Pancreas (tissue), 10 donors: ENCODE measurements around the gene GOLGA6L2. TPM values are rescaled to one million over a fixed set of nuclear protein-coding genes. Genes with fewer than 3 reads are reported as not detected.
"Not testable (repeated sequence)": the region's sequence is repeated elsewhere in the genome, so short reads cannot be mapped to it uniquely, and the experiment has no call there.

Experiments
- ATAC-seq, 4 donors: fragments of 200-7000 bp; cut with Tn5 transposase; one replicate each; pipeline versions ENCODE4 v1.8.0 to v1.9.1; 2020; ENCODE audit warnings: mild to moderate bottlenecking in 4 of 4, moderate library complexity in 4 of 4
- DNase-seq, 6 donors: peaks; one replicate each; pipeline ENCODE4 v3.0.0-alpha.2; 2020
- FAIRE-seq: peaks from 2 replicates; lab custom pipeline; 2012; peaks lifted over from hg19 to GRCh38; lab: Jason Lieb, UNC
- H3K27ac ChIP-seq, 4 donors: fragments of 200-600 bp; sonication (generic); 1 replicate in 3 of 4; 2 replicates in 1 of 4; pipeline versions ENCODE4 v1.5.0 to v1.8.0; 2020
- H3K27me3 ChIP-seq, 4 donors: fragments of 200-600 bp; one replicate each; pipeline ENCODE4 v1.8.0; 2021
- H3K36me3 ChIP-seq, 3 donors: fragments of 200-600 bp; sonication (generic) in 1 of 3; one replicate each; pipeline versions ENCODE4 v1.5.0 to v1.8.0; 2020 to 2021
- H3K4me1 ChIP-seq, 3 donors: fragments of 200-600 bp; one replicate each; pipeline ENCODE4 v1.8.0; 2021
- H3K4me3 ChIP-seq, 4 donors: fragments of 200-600 bp; sonication (generic) in 2 of 4; one replicate each; pipeline versions ENCODE4 v1.5.0 to v1.8.0; 2020 to 2021
- H3K9me3 ChIP-seq, 4 donors: fragments of 200-600 bp; one replicate each; pipeline ENCODE4 v1.8.0; 2021
- whole genome bisulfite sequencing, 2 donors: extraction: QIAGEN DNeasy Blood & Tissue Kit; methylation state at CpG; one replicate each; pipeline ENCODE4 v1.1.7; 2013; 5-methylcytosine and 5-hydroxymethylcytosine counted together
- intact Hi-C, 3 donors: fragments of 100-400 bp; cut with DNase I; formaldehyde crosslinking; loops; one replicate each; pipeline versions ENCODE4 v1.11.1 to v1.14.2; 2022
- polyA plus RNA-seq, 2 donors: library from polyadenylated mRNA; stranded (reverse); fragments of 200-250 nt; gene quantifications; one replicate each; pipeline ENCODE4 v1.2.3, GENCODE V29; 2013
- total RNA-seq, 6 donors: library from RNA; stranded (reverse); fragmentation: NEBNext Ultra II Directional in 4 of 6; extraction: Animal tissue kit (Norgen Biotek cat#: 25700) in 4 of 6; gene quantifications; one replicate each; pipeline versions ENCODE4 v1.2.1 to v1.2.4, GENCODE V29; 2021 to 2023
- TF ChIP-seq, protein P1 (sequence below), 4 donors: fragments of 200-600 bp; sonication (generic) in 3 of 4; IDR thresholded peaks; one replicate each; pipeline versions ENCODE4 v1.5.0 to v1.8.0; 2021; ENCODE audit warnings: antibody characterized with exemption in 4 of 4
- donor health status: healthy with polysubstance abuse.
- donor health status: DM: no; HTN: no; CAD: no; lungs with moderate emphysema.
- donor health status: DM: no; HTN: no; CAD: no.
- donor health status: control.
- donor health status: control.
- donor health status: Bipolar disorder and iron deficiency.
- donor health status: DM: yes; HTN: yes; CAD: no.
- donor health status: DM: no; HTN: no; CAD: no.
- donor health status: DM: no; HTN: no; CAD: no.
- donor health status: DM: yes; HTN: yes; CAD: no.

Gene GOLGA6L2
- total and polyA plus RNA-seq, 8 donors, result 0.02 TPM; not detected in 7

DNA sequence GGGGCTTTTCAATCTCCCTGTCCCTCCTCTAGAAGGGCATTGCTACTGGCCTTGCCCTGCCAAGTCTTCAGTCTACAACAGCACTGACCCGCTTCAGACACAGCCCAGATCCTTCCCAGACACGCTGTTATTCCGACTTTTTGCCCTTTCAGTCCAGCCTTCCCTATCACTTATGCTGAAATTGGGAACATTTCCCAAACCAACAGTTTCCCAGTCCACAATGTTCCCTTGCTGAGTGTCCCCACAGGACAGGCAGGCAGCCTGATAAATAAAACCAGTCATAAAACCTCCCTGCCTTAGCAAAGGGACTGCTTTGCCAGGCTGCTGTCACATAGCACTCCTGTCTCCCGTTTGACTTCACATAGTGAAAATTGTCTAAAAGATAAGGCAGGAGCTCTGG lies 43.5 kb downstream of the GOLGA6L2 start:
- no peak for FAIRE-seq
- no peaks in the 10 kb centered on the region for H3K9me3 ChIP-seq
- DNase-seq, result no peak

DNA sequence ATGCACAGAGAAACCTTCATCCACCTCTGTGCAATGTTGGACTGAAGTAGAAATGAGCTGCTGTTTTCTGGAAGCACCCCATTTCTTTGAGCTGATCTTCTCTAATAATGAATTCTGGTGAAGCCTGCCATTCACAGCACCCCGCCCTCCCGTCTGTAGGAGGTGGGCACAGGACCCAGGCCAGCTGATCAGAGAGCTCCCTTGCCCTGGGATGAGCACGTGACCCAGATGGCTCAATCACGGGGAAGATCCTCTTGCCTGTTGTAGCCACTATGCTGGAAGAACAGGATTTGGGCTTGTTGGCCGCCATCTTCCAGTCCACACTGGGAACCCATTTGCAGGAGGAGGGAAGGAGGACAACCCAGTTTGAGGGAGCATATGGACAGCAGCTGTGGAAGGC lies 44.5 kb downstream of the GOLGA6L2 start:
- Histone ChIP-seq H3K27ac (no peak overlapping the region), H3K9me3 (no peaks in the 10 kb centered on the region), H3K4me3 (no peak overlapping the region), H3K4me1 (no peaks in the 10 kb centered on the region), H3K27me3 (no peaks in the 10 kb centered on the region), H3K36me3 (no peaks in the 10 kb centered on the region)
- DNase-seq (no peak), ATAC-seq (no peak), FAIRE-seq (no peak)
- intact Hi-C loops, result no loop called here
- WGBS, 2 donors, result 47 to 55% methylated on average over 5 of the region's 5 CpGs
- TF ChIP-seq, protein P1, sequence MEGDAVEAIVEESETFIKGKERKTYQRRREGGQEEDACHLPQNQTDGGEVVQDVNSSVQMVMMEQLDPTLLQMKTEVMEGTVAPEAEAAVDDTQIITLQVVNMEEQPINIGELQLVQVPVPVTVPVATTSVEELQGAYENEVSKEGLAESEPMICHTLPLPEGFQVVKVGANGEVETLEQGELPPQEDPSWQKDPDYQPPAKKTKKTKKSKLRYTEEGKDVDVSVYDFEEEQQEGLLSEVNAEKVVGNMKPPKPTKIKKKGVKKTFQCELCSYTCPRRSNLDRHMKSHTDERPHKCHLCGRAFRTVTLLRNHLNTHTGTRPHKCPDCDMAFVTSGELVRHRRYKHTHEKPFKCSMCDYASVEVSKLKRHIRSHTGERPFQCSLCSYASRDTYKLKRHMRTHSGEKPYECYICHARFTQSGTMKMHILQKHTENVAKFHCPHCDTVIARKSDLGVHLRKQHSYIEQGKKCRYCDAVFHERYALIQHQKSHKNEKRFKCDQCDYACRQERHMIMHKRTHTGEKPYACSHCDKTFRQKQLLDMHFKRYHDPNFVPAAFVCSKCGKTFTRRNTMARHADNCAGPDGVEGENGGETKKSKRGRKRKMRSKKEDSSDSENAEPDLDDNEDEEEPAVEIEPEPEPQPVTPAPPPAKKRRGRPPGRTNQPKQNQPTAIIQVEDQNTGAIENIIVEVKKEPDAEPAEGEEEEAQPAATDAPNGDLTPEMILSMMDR (IDR thresholded peaks at IDR 0.05), result no peak

More for the DNA sequence above, 43.5 kb downstream of the GOLGA6L2 start:
- Histone ChIP-seq H3K4me3 (no peak overlapping the region), H3K4me1 (no peaks in the 10 kb centered on the region), H3K27ac (no peak overlapping the region), H3K27me3 (no peaks in the 10 kb centered on the region), H3K36me3 (no peaks in the 10 kb centered on the region)
- peak in 1 of 4 donors; percentile 17 for ATAC-seq
- TF ChIP-seq, protein P1 (IDR thresholded peaks at IDR 0.05), result no peak
- intact Hi-C loops, result no loop called here
- 41 to 62% methylated on average over 4 of the region's 4 CpGs for WGBS, 2 donors

DNA sequence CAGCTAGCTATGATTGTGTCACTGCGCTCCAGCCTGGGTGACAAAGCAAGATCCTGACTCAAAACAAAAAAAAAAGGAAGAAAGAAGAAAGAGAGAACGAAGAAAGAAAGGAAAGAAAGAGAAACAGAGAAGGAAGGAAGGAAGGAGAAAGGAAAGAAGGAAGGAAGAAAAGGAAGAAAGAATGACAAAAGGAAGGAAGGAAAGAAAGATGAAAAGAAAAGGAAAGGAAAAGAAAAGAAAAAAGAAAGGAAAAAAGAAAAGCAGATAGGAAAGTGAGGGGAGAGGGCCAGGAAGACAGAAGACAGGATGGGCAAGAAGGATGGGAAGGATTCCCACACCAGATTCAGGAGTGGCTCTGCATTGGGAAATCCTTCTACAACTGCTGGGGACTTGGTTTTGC lies 44.9 kb downstream of the GOLGA6L2 start:
- H3K36me3 ChIP-seq, result no peaks in the 10 kb centered on the region
- WGBS, 2 donors, result 62 to 68% methylated on average over 2 of the region's 2 CpGs
- DNase-seq (no peak), ATAC-seq (no peak), FAIRE-seq (no peak)
- intact Hi-C loops, result no loop called here
- H3K9me3 ChIP-seq, result no peaks in the 10 kb centered on the region
- TF ChIP-seq, protein P1 (IDR thresholded peaks at IDR 0.05), result no peak
- H3K4me3 ChIP-seq, result no peak overlapping the region
- no peaks in the 10 kb centered on the region for H3K27me3 ChIP-seq
- no peaks in the 10 kb centered on the region for H3K4me1 ChIP-seq
- no peak overlapping the region for H3K27ac ChIP-seq

DNA sequence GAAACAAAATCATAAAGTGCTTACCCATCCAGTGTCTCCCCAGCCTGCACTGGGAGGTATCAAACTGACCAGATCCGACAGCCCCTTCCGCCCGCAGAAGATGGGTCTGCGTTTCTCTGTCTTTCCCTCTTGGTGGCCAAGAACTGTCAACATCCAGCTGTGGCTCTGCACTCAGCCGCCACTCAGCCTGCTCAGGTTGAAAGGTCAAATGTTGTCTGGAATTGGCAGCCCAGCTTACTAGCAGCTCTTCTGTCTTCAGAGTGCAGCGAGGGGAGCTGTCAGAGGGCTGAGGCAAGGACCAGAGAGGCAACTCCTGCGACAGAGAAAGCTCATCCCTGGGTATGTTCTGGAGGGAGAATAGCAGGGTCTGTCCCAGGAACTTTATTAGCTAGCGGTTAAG lies 45.4 kb downstream of the GOLGA6L2 start:
- no peak for FAIRE-seq
- no peaks in the 10 kb centered on the region for H3K36me3 ChIP-seq
- H3K9me3 ChIP-seq, result no peaks in the 10 kb centered on the region
- TF ChIP-seq, protein P1 (IDR thresholded peaks at IDR 0.05), result no peak
- no peak overlapping the region for H3K27ac ChIP-seq
- no peak for DNase-seq
- no peak overlapping the region for H3K4me3 ChIP-seq
- H3K4me1 ChIP-seq, result no peaks in the 10 kb centered on the region
- no peaks in the 10 kb centered on the region for H3K27me3 ChIP-seq
- WGBS, 2 donors, result 42 to 49% methylated on average over 8 of the region's 8 CpGs
- ATAC-seq, result no peak
- intact Hi-C loops, result no loop called here

DNA sequence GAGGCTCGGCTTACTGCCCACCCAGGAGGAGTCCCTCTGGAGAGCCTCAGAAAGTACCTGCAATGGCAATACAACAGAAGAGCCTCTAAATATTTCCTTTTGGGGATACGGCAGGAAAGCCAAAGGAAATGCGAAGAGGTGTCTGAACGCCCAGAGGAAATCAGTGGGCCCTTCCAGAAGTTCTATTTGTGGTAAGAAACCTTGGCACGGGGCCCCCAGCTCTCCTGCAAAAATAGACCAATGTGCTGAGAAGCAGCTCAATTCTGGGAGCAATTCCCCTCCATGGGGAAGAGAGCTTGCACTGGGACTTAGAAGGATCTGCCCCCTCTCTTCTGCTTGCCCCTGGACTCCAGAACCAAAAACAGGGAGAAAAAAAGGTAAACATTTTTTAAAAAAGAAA lies 47.8 kb downstream of the GOLGA6L2 start:
- DNase-seq, intact Hi-C loops, ATAC-seq, H3K4me3 ChIP-seq, FAIRE-seq, H3K27me3 ChIP-seq, H3K4me1 ChIP-seq, H3K36me3 ChIP-seq, H3K9me3 ChIP-seq, H3K27ac ChIP-seq: not testable (repeated sequence)
- 62 to 65% methylated on average over 5 of the region's 5 CpGs for WGBS, 2 donors

DNA sequence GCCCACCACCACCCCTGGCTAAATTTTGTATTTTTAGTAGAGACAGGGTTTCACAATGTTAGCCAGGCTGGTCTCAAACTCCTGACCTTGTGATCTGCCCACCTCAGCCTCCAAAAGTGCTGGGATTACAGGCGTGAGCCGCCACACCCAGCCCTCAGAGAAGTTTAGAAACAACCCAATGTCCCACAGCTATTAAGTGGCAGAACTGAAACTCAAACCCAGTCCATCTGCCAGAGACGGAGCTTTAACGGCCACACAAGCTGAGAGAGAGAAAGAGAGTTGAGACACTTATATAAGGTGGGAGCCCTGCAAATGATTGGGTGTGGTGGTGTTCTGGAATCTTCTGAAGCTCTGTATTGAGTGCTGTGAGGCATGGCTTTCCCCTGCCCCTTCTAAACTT lies 48.7 kb downstream of the GOLGA6L2 start:
- H3K4me1 ChIP-seq, H3K27me3 ChIP-seq, DNase-seq, H3K27ac ChIP-seq, ATAC-seq, H3K9me3 ChIP-seq, H3K4me3 ChIP-seq, FAIRE-seq, H3K36me3 ChIP-seq, intact Hi-C loops: not testable (repeated sequence)
- WGBS, 2 donors, result 87 to 90% methylated on average over 4 of the region's 4 CpGs
